NCI-H446 (cell line): ENCODE results near the gene MFAP3L.

ENCODE experiments used
- DNase-seq, 2 experiments: peaks; one replicate each; lab custom pipeline; 2025; lab: John Stamatoyannopoulos, UW

MFAP3L gene

GRCh38 chr4:170017252-170017651, 8.9 kb downstream of the MFAP3L start:
- no peak for DNase-seq

GRCh38 chr4:170015285-170015684, 10.9 kb downstream of the MFAP3L start:
- peak in 1 of 2 experiments; percentile 21 for DNase-seq

- DNase-seq, result peak in 1 of 2 experiments; percentile 39
Observed at GRCh38 chr4:170014359-170015011, 11.7 kb downstream of the MFAP3L start.

GRCh38 chr4:170012629-170012958, 13.6 kb downstream of the MFAP3L start:
- DNase-seq, result no peak

GRCh38 chr4:170011921-170012628, 14.1 kb downstream of the MFAP3L start:
- DNase-seq, result no peak

- no peak for DNase-seq
Observed at GRCh38 chr4:170009291-170009690, 16.9 kb downstream of the MFAP3L start.

GRCh38 chr4:170008801-170009200, 17.4 kb downstream of the MFAP3L start:
- no peak for DNase-seq

GRCh38 chr4:170008371-170008770, 17.8 kb downstream of the MFAP3L start:
- DNase-seq, result no peak

GRCh38 chr4:170007113-170007512, 19.1 kb downstream of the MFAP3L start:
- DNase-seq, result no peak

GRCh38 chr4:170005472-170005871, 20.7 kb downstream of the MFAP3L start:
- DNase-seq, result no peak

GRCh38 chr4:170004651-170005295, 21.4 kb downstream of the MFAP3L start:
- no peak for DNase-seq

- no peak for DNase-seq
Observed at GRCh38 chr4:170003071-170004070, 22.8 kb downstream of the MFAP3L start.

- no peak for DNase-seq
Observed at GRCh38 chr4:170001745-170002267, 24.4 kb downstream of the MFAP3L start.

- DNase-seq, result no peak
Observed at GRCh38 chr4:170001011-170001744, 25.0 kb downstream of the MFAP3L start.

GRCh38 chr4:169999923-170000322, 26.3 kb downstream of the MFAP3L start:
- no peak for DNase-seq

GRCh38 chr4:169998981-169999380, 27.2 kb downstream of the MFAP3L start:
- DNase-seq, result no peak

- no peak for DNase-seq
Observed at GRCh38 chr4:169996379-169997240, 29.6 kb downstream of the MFAP3L start.

GRCh38 chr4:169993531-169993930, 32.7 kb downstream of the MFAP3L start:
- DNase-seq, result no peak

- DNase-seq, result no peak
Observed at GRCh38 chr4:169988252-169988651, 37.9 kb downstream of the MFAP3L start.
